ENCODE measurements around the gene CD300LF. TPM values are rescaled to one million over a fixed set of nuclear protein-coding genes. Genes with fewer than 3 reads are reported as not detected.

The CD300LF gene
- total and polyA plus RNA-seq, 10 of the 15 experiments (the other 5 are each of a cell fraction or from before 2014, with no cell fraction given) = 0.15 TPM; not detected in 9

DNA sequence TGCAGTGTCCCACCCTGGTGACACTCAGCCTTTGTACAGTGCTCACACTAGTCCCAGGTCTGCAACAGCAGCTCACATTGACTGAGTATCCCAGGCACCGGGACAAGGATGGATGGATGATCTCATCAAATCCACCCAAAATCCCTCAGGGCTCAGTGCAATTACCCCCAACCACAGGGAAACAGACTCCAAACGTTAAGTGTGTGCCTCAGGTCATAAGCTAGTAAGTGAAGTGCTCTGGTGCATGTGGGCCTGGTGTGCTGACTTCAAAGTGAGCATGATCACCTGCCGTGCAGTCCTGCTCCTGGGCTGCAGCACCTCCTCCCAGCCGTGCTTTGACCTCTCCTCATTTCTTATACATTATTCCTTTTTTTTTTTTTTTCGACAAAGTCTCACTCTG lies 58.0 kb downstream of the CD300LF start:
- no peaks in the 10 kb centered on the region for H3K9me3 ChIP-seq (replicated peaks; ENCODE audit: control insufficient read depth, insufficient read depth, low read length)
- no peaks in the 10 kb centered on the region for H4K20me1 ChIP-seq (ENCODE audit: control insufficient read depth, insufficient read depth)
- no peak overlapping the region for H3K4me2 ChIP-seq (ENCODE audit: control insufficient read depth, insufficient read depth)
- CTCF ChIA-PET = interaction anchor here (4.2 to 7.2 kb wide), 2 partner anchors 82 to 88 kb away, joined by 34 to 349 read pairs; partner anchors contain the start of genes CD300H and RAB37
- WGBS (ENCODE audit: insufficient coverage, insufficient replicate concordance, low lambda C conversion rate, missing lambda C conversion rate) = 28% methylated on average over 5 of the region's 5 CpGs
- ATAC-seq (no peak), FAIRE-seq (no peak), DNase-seq (ENCODE audit: low read depth, low spot score) (no peak)
- H3K27me3 ChIP-seq (replicated peaks in 1 of 2; ENCODE audit: control insufficient read depth in 2 of 2, insufficient read depth in 2 of 2, low read length in 1 of 2) = peaks cover 3 to 11% of the 10 kb centered on the region in 2 experiments; a peak in 1 of 4 replicates
- no peak overlapping the region for H3K4me3 ChIP-seq
- no peak overlapping the region for H2AFZ ChIP-seq (ENCODE audit: control insufficient read depth, low read depth, low read length)
- H3K36me3 ChIP-seq (ENCODE audit: control insufficient read depth in 2 of 2, insufficient read depth in 2 of 2, low read length in 1 of 2) = no peaks in the 10 kb centered on the region
- RAD21 ChIA-PET (ENCODE audit: unreplicated experiment) = interaction anchor here (7.6 kb wide), 1 partner anchor 82 kb away, joined by 299 read pairs; the partner anchor contains the start of gene RAB37
- TF ChIP-seq IKZF2 (IDR thresholded peaks at IDR 0.05) (no peak), SRF (IDR thresholded peaks at IDR 0.05; ENCODE audit: low read depth in 2 of 2, low read length in 2 of 2) (no peak), POLR2AphosphoS5 (IDR thresholded peaks at IDR 0.05; ENCODE audit: low read length) (no peak), ZNF274 (IDR thresholded peaks at IDR 0.05; ENCODE audit: insufficient read depth, insufficient read length) (no peak), MXI1 (IDR thresholded peaks at IDR 0.05; ENCODE audit: low read depth, low read length) (no peak), CHD1 (IDR thresholded peaks at IDR 0.05; ENCODE audit: low read depth, low read length) (no peak), MYC (IDR thresholded peaks at IDR 0.05; ENCODE audit: insufficient read depth, insufficient read length, insufficient replicate concordance, low read length, severe bottlenecking) (no peak), NFYB (IDR thresholded peaks at IDR 0.05; ENCODE audit: insufficient read depth, low read depth, low read length) (no peak), SPI1 (IDR thresholded peaks at IDR 0.05; ENCODE audit: borderline replicate concordance, insufficient read depth, low read depth, low read length) (no peak), ZNF384 (IDR thresholded peaks at IDR 0.05; ENCODE audit: borderline replicate concordance, low read depth, low read length) (no peak)
- TF ChIP-seq, protein P1, sequence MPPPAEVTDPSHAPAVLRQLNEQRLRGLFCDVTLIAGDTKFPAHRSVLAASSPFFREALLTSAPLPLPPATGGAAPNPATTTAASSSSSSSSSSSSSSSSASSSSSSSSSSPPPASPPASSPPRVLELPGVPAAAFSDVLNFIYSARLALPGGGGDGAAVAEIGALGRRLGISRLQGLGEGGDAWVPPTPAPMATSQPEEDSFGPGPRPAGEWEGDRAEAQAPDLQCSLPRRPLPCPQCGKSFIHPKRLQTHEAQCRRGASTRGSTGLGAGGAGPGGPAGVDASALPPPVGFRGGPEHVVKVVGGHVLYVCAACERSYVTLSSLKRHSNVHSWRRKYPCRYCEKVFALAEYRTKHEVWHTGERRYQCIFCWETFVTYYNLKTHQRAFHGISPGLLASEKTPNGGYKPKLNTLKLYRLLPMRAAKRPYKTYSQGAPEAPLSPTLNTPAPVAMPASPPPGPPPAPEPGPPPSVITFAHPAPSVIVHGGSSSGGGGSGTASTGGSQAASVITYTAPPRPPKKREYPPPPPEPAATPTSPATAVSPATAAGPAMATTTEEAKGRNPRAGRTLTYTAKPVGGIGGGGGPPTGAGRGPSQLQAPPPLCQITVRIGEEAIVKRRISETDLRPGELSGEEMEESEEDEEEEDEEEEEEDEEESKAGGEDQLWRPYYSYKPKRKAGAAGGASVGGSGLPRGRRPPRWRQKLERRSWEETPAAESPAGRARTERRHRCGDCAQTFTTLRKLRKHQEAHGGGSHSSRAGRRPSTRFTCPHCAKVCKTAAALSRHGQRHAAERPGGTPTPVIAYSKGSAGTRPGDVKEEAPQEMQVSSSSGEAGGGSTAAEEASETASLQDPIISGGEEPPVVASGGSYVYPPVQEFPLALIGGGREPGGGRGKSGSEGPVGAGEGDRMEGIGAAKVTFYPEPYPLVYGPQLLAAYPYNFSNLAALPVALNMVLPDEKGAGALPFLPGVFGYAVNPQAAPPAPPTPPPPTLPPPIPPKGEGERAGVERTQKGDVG (CRISPR knock-in tag; IDR thresholded peaks at IDR 0.05) = no peak
- TF ChIP-seq, protein P2, sequence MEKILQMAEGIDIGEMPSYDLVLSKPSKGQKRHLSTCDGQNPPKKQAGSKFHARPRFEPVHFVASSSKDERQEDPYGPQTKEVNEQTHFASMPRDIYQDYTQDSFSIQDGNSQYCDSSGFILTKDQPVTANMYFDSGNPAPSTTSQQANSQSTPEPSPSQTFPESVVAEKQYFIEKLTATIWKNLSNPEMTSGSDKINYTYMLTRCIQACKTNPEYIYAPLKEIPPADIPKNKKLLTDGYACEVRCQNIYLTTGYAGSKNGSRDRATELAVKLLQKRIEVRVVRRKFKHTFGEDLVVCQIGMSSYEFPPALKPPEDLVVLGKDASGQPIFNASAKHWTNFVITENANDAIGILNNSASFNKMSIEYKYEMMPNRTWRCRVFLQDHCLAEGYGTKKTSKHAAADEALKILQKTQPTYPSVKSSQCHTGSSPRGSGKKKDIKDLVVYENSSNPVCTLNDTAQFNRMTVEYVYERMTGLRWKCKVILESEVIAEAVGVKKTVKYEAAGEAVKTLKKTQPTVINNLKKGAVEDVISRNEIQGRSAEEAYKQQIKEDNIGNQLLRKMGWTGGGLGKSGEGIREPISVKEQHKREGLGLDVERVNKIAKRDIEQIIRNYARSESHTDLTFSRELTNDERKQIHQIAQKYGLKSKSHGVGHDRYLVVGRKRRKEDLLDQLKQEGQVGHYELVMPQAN (conservative IDR thresholded peaks at IDR 0.05) = no peak
- BruUV-seq (replicated peaks) = no TSS peak
- in situ Hi-C loops (cut with MboI) (loop anchor here (5.0 kb wide), 1 partner anchor 83 kb away; the partner anchor contains the start of gene RAB37), intact Hi-C loops (cut with micrococcal nuclease; ENCODE audit: unreplicated experiment) (no loop called here)
- no peak overlapping the region for H3K27ac ChIP-seq (ENCODE audit: control insufficient read depth, insufficient read depth)
- no peaks in the 10 kb centered on the region for H3K79me2 ChIP-seq (ENCODE audit: control insufficient read depth, insufficient read depth, low read length)
- H3K9ac ChIP-seq (ENCODE audit: control insufficient read depth, insufficient read depth, low read length) = no peak overlapping the region
- POLR2A ChIA-PET = no interaction called here
- SMC1A ChIA-PET (ENCODE audit: uncharacterized antibody, unreplicated experiment) = interaction anchor here (0.9 kb wide), 2 partner anchors 82 to 929 kb away, joined by 3 to 4 read pairs; partner anchors contain the start of gene RAB37
- H3K4me1 ChIP-seq (ENCODE audit: control insufficient read depth, insufficient read depth, low read length) = 0 out of 2 replicates have a peak, but pooled peaks cover 2% of the 10 kb centered on the region
